Measurements from ENCODE around the gene PRKAR2B.

- TF ChIP-seq CTCF (IDR thresholded peaks at IDR 0.05 in 8 of 11, conservative IDR thresholded peaks at IDR 0.05 in 3 of 11) (no peak), POLR2A (IDR thresholded peaks at IDR 0.05) (no peak), POLR2AphosphoS5 (IDR thresholded peaks at IDR 0.05) (no peak)
Measured at GRCh38 chr7:107138696-107139420, 94.4 kb downstream of the PRKAR2B start.

All from spleen (tissue), 7 donors.